Measurements from ENCODE around the gene POMT2.

- TF ChIP-seq POLR2A (IDR thresholded peaks at IDR 0.05), result no peak
- no peak for TF ChIP-seq CTCF (IDR thresholded peaks at IDR 0.05)
Measured at GRCh38 chr14:77296906-77297305, 23.8 kb downstream of the POMT2 start.
